HepG2 (cell line): Measurements from ENCODE around the gene TPP2. TPM values are rescaled to one million over a fixed set of nuclear protein-coding genes. Genes with fewer than 3 reads are reported as not detected.

Experiments used
- ARNTL ChIP-seq: sonication (generic); formaldehyde crosslinking; IDR thresholded peaks from 2 replicates; pipeline ENCODE4 v1.4.0; 2020; ENCODE audit warnings: mild to moderate bottlenecking, missing genetic modification reagents
- FOXP1 ChIP-seq, 2 experiments: fragments of 450-650 bp in 1 of 2; IDR thresholded peaks; 2 replicates each; pipeline ENCODE4 v1.6.1; 2017 to 2018; ENCODE audit warnings: antibody characterized with exemption in 1 of 2
- GATAD2A ChIP-seq: IDR thresholded peaks from 2 replicates; pipeline ENCODE4 v1.6.1; 2016
- GLMP ChIP-seq: sonication (generic); formaldehyde crosslinking; IDR thresholded peaks from 2 replicates; pipeline ENCODE4 v1.9.0; 2021; ENCODE audit warnings: missing genetic modification reagents, mild to moderate bottlenecking, borderline replicate concordance
- HNF4G ChIP-seq, 2 experiments: sonication (generic) in 1 of 2; formaldehyde crosslinking in 1 of 2; IDR thresholded peaks; 2 replicates each; pipeline versions ENCODE4 v1.4.0 to v1.6.1; 2011 to 2020; ENCODE audit warnings: borderline replicate concordance in 2 of 2, low read depth in 2 of 2, mild to moderate bottlenecking in 2 of 2, low read length in 1 of 2, missing genetic modification reagents in 1 of 2, moderate library complexity in 1 of 2
- IKZF4 ChIP-seq: sonication (generic); formaldehyde crosslinking; IDR thresholded peaks from 2 replicates; pipeline ENCODE4 v1.5.1; 2020; ENCODE audit warnings: borderline replicate concordance, mild to moderate bottlenecking, low read depth, missing genetic modification reagents; ENCODE audit errors: not compliant biosample characterization
- KDM1A ChIP-seq: IDR thresholded peaks from 2 replicates; pipeline ENCODE4 v1.6.1; 2016; ENCODE audit warnings: missing compliant biosample characterization
- MAF1 ChIP-seq: sonication (generic); formaldehyde crosslinking; IDR thresholded peaks from 2 replicates; pipeline ENCODE4 v1.5.0; 2020; ENCODE audit warnings: missing genetic modification reagents, borderline replicate concordance
- NFKB2 ChIP-seq: sonication (generic); formaldehyde crosslinking; IDR thresholded peaks from 2 replicates; pipeline ENCODE4 v1.4.0; 2020; ENCODE audit warnings: missing genetic modification reagents, borderline replicate concordance
- PBX2 ChIP-seq: IDR thresholded peaks from 2 replicates; pipeline ENCODE4 v1.6.1; 2016; ENCODE audit warnings: control low read depth
- PRDM15 ChIP-seq: sonication (generic); formaldehyde crosslinking; IDR thresholded peaks from 2 replicates; pipeline ENCODE4 v1.4.0; 2020; ENCODE audit warnings: missing genetic modification reagents
- SRSF1 ChIP-seq: fragments of 200-400 bp; formaldehyde crosslinking; optimal IDR thresholded peaks from 2 replicates; pipeline ENCODE3; 2017; ENCODE audit warnings: mild to moderate bottlenecking, low read depth, low read length, moderate library complexity
- TEAD3 ChIP-seq: optimal IDR thresholded peaks from 2 replicates; pipeline ENCODE3; 2016; ENCODE audit warnings: borderline replicate concordance
- THYN1 ChIP-seq: sonication (generic); formaldehyde crosslinking; IDR thresholded peaks from 2 replicates; pipeline ENCODE4 v1.8.1; 2023; ENCODE audit warnings: low read depth, mild to moderate bottlenecking, moderate library complexity, missing genetic modification reagents, borderline replicate concordance
- ZBTB42 ChIP-seq: sonication (generic); formaldehyde crosslinking; IDR thresholded peaks from 2 replicates; pipeline ENCODE4 v1.5.0; 2020; ENCODE audit warnings: mild to moderate bottlenecking, missing genetic modification reagents
- ZFAT ChIP-seq: sonication (generic); formaldehyde crosslinking; conservative IDR thresholded peaks from 2 replicates; pipeline ENCODE4 v1.8.1; 2023; ENCODE audit warnings: missing genetic modification reagents, inconsistent platforms
- ZNF629 ChIP-seq: sonication (generic); formaldehyde crosslinking; conservative IDR thresholded peaks from 2 replicates; pipeline ENCODE4 v1.5.0; 2020; ENCODE audit warnings: missing genetic modification reagents
- polyA plus RNA-seq, 8 experiments: library from polyadenylated mRNA; depleted of rRNA in 3 of 8; stranded (reverse) in 7 of 8; unstranded in 1 of 8; fragments of >200 nt; fragmentation: Illumina TruSeq in 4 of 8; extraction: Trizol in 4 of 8; gene quantifications; 2 replicates each; pipeline versions ENCODE4 v1.2.1 to v1.2.3, GENCODE V29; 2011 to 2016; ENCODE audit warnings: low read depth in 4 of 8, missing spikeins in 1 of 8, mixed read lengths in 1 of 8; ENCODE audit not compliant: insufficient read depth in 1 of 8
- total RNA-seq, 5 experiments: library from RNA; depleted of rRNA; stranded (reverse); fragments of >200 nt; fragmentation: Illumina TruSeq; extraction: Trizol; gene quantifications; 2 replicates each; pipeline ENCODE4 v1.2.3, GENCODE V29; 2016; ENCODE audit warnings: low read depth in 1 of 5

TPP2 gene
- total and polyA plus RNA-seq, 2 of the 13 experiments (the other 11 are each of a cell fraction or from before 2014, with no cell fraction given): 16.4 to 52.1 TPM

- TF ChIP-seq PRDM15 (no peak), FOXP1 (IDR thresholded peaks at IDR 0.05) (no peak), FOXP1 (CRISPR knock-in tag; IDR thresholded peaks at IDR 0.05) (no peak), IKZF4 (CRISPR knock-in tag) (no peak), THYN1 (CRISPR knock-in tag) (no peak), SRSF1 (no peak), ARNTL (CRISPR knock-in tag) (no peak), GATAD2A (CRISPR knock-in tag) (peak; percentile 44; the same call in 1 of the 2 replicates), ZFAT (CRISPR knock-in tag) (no peak), PBX2 (peak; percentile 69), MAF1 (no peak), KDM1A (CRISPR knock-in tag) (peak; percentile 40; the same call in 1 of the 2 replicates), NFKB2 (CRISPR knock-in tag) (no peak), ZNF629 (CRISPR knock-in tag) (peak; percentile 46), HNF4G (IDR thresholded peaks at IDR 0.05; ENCODE audit: borderline replicate concordance, low read depth, low read length) (peak; percentile 72), HNF4G (CRISPR knock-in tag; IDR thresholded peaks at IDR 0.05; ENCODE audit: borderline replicate concordance, low read depth) (no peak), GLMP (CRISPR knock-in tag) (no peak), ZBTB42 (CRISPR knock-in tag) (no peak), TEAD3 (CRISPR knock-in tag) (peak; percentile 30)
These were observed 34.9 kb upstream of the TPP2 start (continued) for GRCh38 chr13:102561933-102562332.
